ENCODE data around the gene LGI4.

Gene LGI4

GRCh38 chr19:35128398-35129057 is 6.3 kb downstream of the LGI4 start:
- DNase-seq (ENCODE audit: low read depth in 1 of 2, low spot score in 1 of 2) = no peak
- TF ChIP-seq SPI1 (IDR thresholded peaks at IDR 0.05; ENCODE audit: borderline replicate concordance, low read depth) (no peak), POLR2AphosphoS5 (IDR thresholded peaks at IDR 0.05; ENCODE audit: low read depth) (no peak), GABPA (IDR thresholded peaks at IDR 0.05; ENCODE audit: low read depth) (no peak), REST (IDR thresholded peaks at IDR 0.05; ENCODE audit: insufficient replicate concordance, low read depth) (no peak), CTCF (IDR thresholded peaks at IDR 0.05; ENCODE audit: insufficient read depth, low read length) (no peak)
- no peak overlapping the region for H3K27ac ChIP-seq (replicated peaks)
- no peaks in the 10 kb centered on the region for H3K27me3 ChIP-seq (ENCODE audit: insufficient read depth, poor library complexity, severe bottlenecking)
- no peak overlapping the region for H3K4me3 ChIP-seq (replicated peaks; ENCODE audit: insufficient read depth, low read length)

DNA sequence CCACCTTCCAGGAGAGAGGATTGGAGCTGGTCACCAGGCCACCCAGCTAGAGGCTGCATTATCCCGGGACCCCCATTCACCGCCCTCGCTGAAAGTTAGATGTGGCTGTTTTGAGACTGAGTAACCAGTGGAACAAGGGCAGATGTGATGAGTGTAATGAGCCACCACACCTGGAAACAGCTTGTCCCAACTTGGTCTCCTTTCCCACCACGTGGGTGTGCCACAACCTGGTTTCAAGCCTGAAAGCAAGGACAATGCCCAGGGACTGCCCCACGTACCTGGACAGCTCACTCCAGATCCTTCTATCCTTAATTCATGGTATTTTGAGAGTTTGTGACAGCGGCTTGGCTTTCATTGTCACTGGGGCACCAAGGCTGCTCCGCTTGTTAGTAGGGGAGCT is 7.0 kb downstream of the LGI4 start:
- TF ChIP-seq SPI1 (IDR thresholded peaks at IDR 0.05; ENCODE audit: borderline replicate concordance, low read depth) (no peak), CTCF (IDR thresholded peaks at IDR 0.05; ENCODE audit: insufficient read depth, low read length) (no peak), POLR2AphosphoS5 (IDR thresholded peaks at IDR 0.05; ENCODE audit: low read depth) (no peak), GABPA (IDR thresholded peaks at IDR 0.05; ENCODE audit: low read depth) (no peak), REST (IDR thresholded peaks at IDR 0.05; ENCODE audit: insufficient replicate concordance, low read depth) (no peak)
- no peak overlapping the region for H3K4me3 ChIP-seq (replicated peaks; ENCODE audit: insufficient read depth, low read length)
- no peak overlapping the region for H3K27ac ChIP-seq (replicated peaks)
- H3K27me3 ChIP-seq (ENCODE audit: insufficient read depth, poor library complexity, severe bottlenecking) = no peaks in the 10 kb centered on the region
- no peak for DNase-seq (ENCODE audit: low read depth in 1 of 2, low spot score in 1 of 2)

- Histone ChIP-seq H3K27ac (replicated peaks) (no peak overlapping the region), H3K27me3 (ENCODE audit: insufficient read depth, poor library complexity, severe bottlenecking) (no peaks in the 10 kb centered on the region), H3K4me3 (replicated peaks; ENCODE audit: insufficient read depth, low read length) (no peak overlapping the region)
- TF ChIP-seq CTCF (IDR thresholded peaks at IDR 0.05; ENCODE audit: insufficient read depth, low read length) (no peak), POLR2AphosphoS5 (IDR thresholded peaks at IDR 0.05; ENCODE audit: low read depth) (no peak), REST (IDR thresholded peaks at IDR 0.05; ENCODE audit: insufficient replicate concordance, low read depth) (no peak), GABPA (IDR thresholded peaks at IDR 0.05; ENCODE audit: low read depth) (no peak), SPI1 (IDR thresholded peaks at IDR 0.05; ENCODE audit: borderline replicate concordance, low read depth) (no peak)
- no peak for DNase-seq (ENCODE audit: low read depth in 1 of 2, low spot score in 1 of 2)
Observed at GRCh38 chr19:35126624-35126959, 8.3 kb downstream of the LGI4 start.
